ENCODE data around the gene MYPOP. TPM values are rescaled to one million over a fixed set of nuclear protein-coding genes. Genes with fewer than 3 reads are reported as not detected.

MYPOP gene
- total and polyA plus RNA-seq, 2 donors (not counting 3 experiments of a cell fraction or from before 2014, with no cell fraction given), result 3.9 to 9.0 TPM

GRCh38 chr19:45934551-45935230 lies 32.3 kb upstream of the MYPOP start:
- ChIA-PET POLR2A (no interaction called here), CTCF (no interaction called here)
- Histone ChIP-seq H3K27me3 (ENCODE audit: control insufficient read depth in 2 of 2, insufficient read depth in 2 of 2, low read length in 2 of 2) (no peaks in the 10 kb centered on the region), H3K4me3 (replicated peaks in 1 of 3; ENCODE audit: insufficient read depth in 1 of 3, low read depth in 1 of 3, low read length in 3 of 3) (no peak overlapping the region), H3K27ac (ENCODE audit: insufficient read depth, low read depth, low read length) (no peak overlapping the region), H4K20me1 (replicated peaks; ENCODE audit: control insufficient read depth, extremely low read depth, insufficient read depth, low read length) (no peaks in the 10 kb centered on the region), H3K79me2 (ENCODE audit: control insufficient read depth, insufficient read depth, low read length) (no peaks in the 10 kb centered on the region), H3K9me3 (replicated peaks; ENCODE audit: control insufficient read depth, insufficient read depth, low read length) (no peaks in the 10 kb centered on the region), H3K9ac (replicated peaks; ENCODE audit: extremely low read depth, insufficient read depth, low read length) (no peak overlapping the region), H3K36me3 (ENCODE audit: control insufficient read depth in 2 of 2, extremely low read depth in 1 of 2, insufficient read depth in 2 of 2, low read length in 2 of 2) (peaks cover 0 to 2% of the 10 kb centered on the region in 2 experiments), H3K4me1 (ENCODE audit: control insufficient read depth, extremely low read depth, insufficient read depth, low read length) (no peaks in the 10 kb centered on the region), H2AFZ (ENCODE audit: low read depth, low read length) (no peak overlapping the region), H3K4me2 (ENCODE audit: insufficient read depth, low read length) (no peak overlapping the region), H3K9me1 (replicated peaks; ENCODE audit: control insufficient read depth, extremely low read depth, insufficient read depth, low read length) (no peaks in the 10 kb centered on the region)
- DNase-seq (ENCODE audit: low read depth, low spot score), result no peak
- FAIRE-seq, result no peak
- intact Hi-C loops (cut with micrococcal nuclease), result no loop called here
- BruUV-seq (replicated peaks), result no TSS peak
- TF ChIP-seq POLR2AphosphoS5 (IDR thresholded peaks at IDR 0.05; ENCODE audit: insufficient read depth, low read depth, low read length), result no peak
- TF ChIP-seq MYC (IDR thresholded peaks at IDR 0.05; ENCODE audit: low read depth, low read length), result no peak
- TF ChIP-seq EZH2 (IDR thresholded peaks at IDR 0.05; ENCODE audit: borderline replicate concordance, low read depth, low read length, severe bottlenecking), result no peak
- TF ChIP-seq GATA2 (IDR thresholded peaks at IDR 0.05; ENCODE audit: insufficient read depth, insufficient read length, low read depth, low read length), result no peak
- TF ChIP-seq JUN (IDR thresholded peaks at IDR 0.05; ENCODE audit: borderline replicate concordance, insufficient read depth, insufficient read length, low read depth), result no peak
- no peak for TF ChIP-seq FOS (IDR thresholded peaks at IDR 0.05; ENCODE audit: borderline replicate concordance, insufficient read depth, low read length)
- TF ChIP-seq POLR2A (IDR thresholded peaks at IDR 0.05; ENCODE audit: low read depth, low read length), result no peak
- TF ChIP-seq CTCF (IDR thresholded peaks at IDR 0.05; ENCODE audit: extremely low read depth in 1 of 2, insufficient read depth in 1 of 2, low read depth in 1 of 2, low read length in 2 of 2), result no peak
- no peak for TF ChIP-seq MAX (IDR thresholded peaks at IDR 0.05; ENCODE audit: insufficient read depth, insufficient read length)
- dilution Hi-C loops (cut with MboI; ENCODE audit: extremely low pct_ligation_motif_present, low sequenced_read_pairs), result no loop called here

All from endothelial cell of umbilical vein (primary cell).